HFFc6 (cell line): Measurements from ENCODE around the gene PFKFB3. TPM values are rescaled to one million over a fixed set of nuclear protein-coding genes. Genes with fewer than 3 reads are reported as not detected.

Source experiments
- DNase-seq: peaks from one replicate; pipeline ENCODE4 v3.0.0-alpha.2; 2018
- H3K27ac Mint-ChIP-seq: 2 replicates; pipeline ENCODE4 v1.8.0; 2020; ENCODE audit warnings: mild to moderate bottlenecking, mixed read lengths
- H3K27me3 Mint-ChIP-seq: 2 replicates; pipeline ENCODE4 v1.8.0; 2021; ENCODE audit warnings: mild to moderate bottlenecking, moderate library complexity, mixed read lengths; ENCODE audit not compliant: insufficient read depth
- H3K36me3 Mint-ChIP-seq: 2 replicates; pipeline ENCODE4 v1.8.0; 2021; ENCODE audit warnings: low read depth, mixed read lengths
- H3K4me1 Mint-ChIP-seq: 2 replicates; pipeline ENCODE4 v1.8.0; 2020; ENCODE audit warnings: low read depth, mixed read lengths
- H3K4me3 Mint-ChIP-seq: 2 replicates; pipeline ENCODE4 v1.8.0; 2020; ENCODE audit warnings: mild to moderate bottlenecking, moderate library complexity, mixed read lengths
- H3K9me3 Mint-ChIP-seq: 2 replicates; pipeline ENCODE4 v1.8.0; 2020; ENCODE audit warnings: mild to moderate bottlenecking, mixed read lengths
- total RNA-seq, 6 experiments: library from RNA; stranded (reverse); fragmentation: NEBNext Ultra II Directional; extraction: Animal tissue kit (Norgen Biotek cat#: 25700); gene quantifications; 2 replicates in 1 of 6; 3 replicates in 5 of 6; pipeline ENCODE4 v1.2.3, GENCODE V29; 2021
- TF ChIP-seq, protein P1 (sequence below): fragments of 200-600 bp; sonication (generic); IDR thresholded peaks from 2 replicates; pipeline ENCODE4 v1.5.0; 2021; ENCODE audit warnings: antibody characterized with exemption, mild to moderate bottlenecking

PFKFB3 gene
- total RNA-seq, 6 experiments from 2014 or later: 25.4 to 34.6 (median 28.7) TPM

DNA sequence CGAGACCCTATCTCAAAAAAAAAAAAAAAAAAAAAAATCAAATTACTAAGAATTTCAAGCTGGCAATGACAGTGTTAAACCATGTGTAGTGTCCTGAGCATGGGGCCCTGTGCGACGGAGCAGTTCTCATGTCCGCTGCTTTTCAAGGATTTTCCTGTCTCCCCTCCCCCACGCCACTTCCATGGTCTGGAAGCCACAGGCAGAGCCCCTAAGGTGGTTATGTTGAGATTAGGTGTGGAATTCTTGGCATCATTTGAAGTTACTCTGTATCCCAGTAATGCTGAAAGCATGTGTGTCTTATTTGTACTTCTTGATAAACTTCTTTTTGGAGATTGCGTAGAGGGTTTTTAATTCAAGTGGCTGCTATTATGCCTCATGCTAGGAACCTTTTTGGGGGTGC lies 65.2 kb downstream of the PFKFB3 start:
- Mint-ChIP-seq H3K4me3 (no peak overlapping the region), H3K27me3 (no peaks in the 10 kb centered on the region), H3K4me1 (no peaks in the 10 kb centered on the region), H3K27ac (no peak overlapping the region), H3K9me3 (no peaks in the 10 kb centered on the region), H3K36me3 (no peaks in the 10 kb centered on the region)
- TF ChIP-seq, protein P1, sequence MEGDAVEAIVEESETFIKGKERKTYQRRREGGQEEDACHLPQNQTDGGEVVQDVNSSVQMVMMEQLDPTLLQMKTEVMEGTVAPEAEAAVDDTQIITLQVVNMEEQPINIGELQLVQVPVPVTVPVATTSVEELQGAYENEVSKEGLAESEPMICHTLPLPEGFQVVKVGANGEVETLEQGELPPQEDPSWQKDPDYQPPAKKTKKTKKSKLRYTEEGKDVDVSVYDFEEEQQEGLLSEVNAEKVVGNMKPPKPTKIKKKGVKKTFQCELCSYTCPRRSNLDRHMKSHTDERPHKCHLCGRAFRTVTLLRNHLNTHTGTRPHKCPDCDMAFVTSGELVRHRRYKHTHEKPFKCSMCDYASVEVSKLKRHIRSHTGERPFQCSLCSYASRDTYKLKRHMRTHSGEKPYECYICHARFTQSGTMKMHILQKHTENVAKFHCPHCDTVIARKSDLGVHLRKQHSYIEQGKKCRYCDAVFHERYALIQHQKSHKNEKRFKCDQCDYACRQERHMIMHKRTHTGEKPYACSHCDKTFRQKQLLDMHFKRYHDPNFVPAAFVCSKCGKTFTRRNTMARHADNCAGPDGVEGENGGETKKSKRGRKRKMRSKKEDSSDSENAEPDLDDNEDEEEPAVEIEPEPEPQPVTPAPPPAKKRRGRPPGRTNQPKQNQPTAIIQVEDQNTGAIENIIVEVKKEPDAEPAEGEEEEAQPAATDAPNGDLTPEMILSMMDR: no peak
- DNase-seq: no peak

DNA sequence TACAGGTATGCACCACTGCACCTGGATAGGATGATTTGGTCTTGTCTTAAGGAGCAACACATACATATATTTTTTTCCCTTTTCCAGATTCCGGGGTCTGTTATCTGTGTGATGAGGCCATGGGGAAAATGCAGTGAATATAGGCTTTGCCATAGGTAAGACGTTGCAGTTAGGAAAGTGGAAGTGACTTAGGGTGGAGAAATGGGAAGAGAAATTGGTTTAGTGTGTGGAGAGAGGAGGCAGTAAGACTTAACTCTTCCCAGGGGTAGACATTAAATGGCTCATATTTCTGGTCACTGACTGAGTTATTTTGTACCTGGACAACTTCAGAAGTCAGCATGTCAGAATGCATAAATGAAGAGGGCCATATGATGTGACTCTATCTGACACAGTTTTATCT lies 66.7 kb downstream of the PFKFB3 start:
- Mint-ChIP-seq H3K4me3 (no peak overlapping the region), H3K27ac (no peak overlapping the region), H3K27me3 (no peaks in the 10 kb centered on the region), H3K9me3 (no peaks in the 10 kb centered on the region), H3K4me1 (no peaks in the 10 kb centered on the region), H3K36me3 (no peaks in the 10 kb centered on the region)
- no peak for DNase-seq
- TF ChIP-seq, protein P1: no peak

GRCh38 chr10:6269953-6270867 lies 67.5 kb downstream of the PFKFB3 start:
- no peak for DNase-seq
- TF ChIP-seq, protein P1: no peak
- H3K4me3 Mint-ChIP-seq: no peak overlapping the region
- no peak overlapping the region; the same call in 1 of the 2 replicates for H3K27ac Mint-ChIP-seq
- no peaks in the 10 kb centered on the region for H3K27me3 Mint-ChIP-seq
- peaks cover 6% of the 10 kb centered on the region for H3K4me1 Mint-ChIP-seq
- H3K9me3 Mint-ChIP-seq: no peaks in the 10 kb centered on the region
- H3K36me3 Mint-ChIP-seq: no peaks in the 10 kb centered on the region

DNA sequence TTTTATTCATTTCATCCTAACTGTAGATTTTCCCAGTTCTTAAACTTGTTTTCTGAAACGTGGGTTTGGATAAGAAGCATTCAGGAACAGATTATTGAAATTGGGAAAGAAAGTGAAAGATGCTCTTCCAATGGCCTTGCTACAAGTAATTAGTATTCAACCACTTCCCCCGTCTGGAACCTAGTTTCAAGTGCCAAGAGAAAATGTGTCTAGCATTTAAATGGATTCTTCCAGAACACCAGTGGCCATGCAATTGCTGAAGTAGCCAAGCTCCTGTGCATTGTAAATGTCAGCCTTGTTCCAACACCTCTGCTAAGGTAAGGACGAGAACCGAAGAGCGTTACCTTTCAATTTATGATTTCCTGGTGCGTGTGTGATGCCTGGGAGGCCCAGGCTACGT lies 68.2 kb downstream of the PFKFB3 start:
- no peak overlapping the region; the same call in 1 of the 2 replicates for H3K27ac Mint-ChIP-seq
- H3K27me3 Mint-ChIP-seq: no peaks in the 10 kb centered on the region
- no peaks in the 10 kb centered on the region for H3K9me3 Mint-ChIP-seq
- H3K4me3 Mint-ChIP-seq: no peak overlapping the region
- DNase-seq: no peak
- peaks cover 13% of the 10 kb centered on the region for H3K4me1 Mint-ChIP-seq
- H3K36me3 Mint-ChIP-seq: no peaks in the 10 kb centered on the region
- TF ChIP-seq, protein P1: no peak

DNA sequence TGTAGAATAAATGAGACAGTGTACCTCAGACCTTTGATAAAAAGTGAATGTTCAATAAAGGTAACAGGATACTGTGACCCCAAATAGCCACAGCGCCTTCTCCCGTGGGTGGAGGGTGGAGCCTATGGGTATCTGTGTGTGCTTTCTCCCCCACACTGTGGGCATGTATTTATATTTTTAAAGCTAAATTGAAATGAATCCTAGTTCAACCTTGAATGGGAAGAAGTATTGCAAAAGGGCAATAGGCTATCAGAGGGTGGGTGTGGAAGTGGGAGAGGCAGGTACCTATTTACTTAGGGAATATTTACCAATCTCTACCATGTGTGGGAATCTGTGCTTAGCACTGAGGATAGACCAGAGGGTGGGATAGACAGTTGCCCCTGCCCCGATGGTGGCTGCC lies 68.9 kb downstream of the PFKFB3 start:
- Mint-ChIP-seq H3K4me1 (peaks cover 17% of the 10 kb centered on the region), H3K4me3 (no peak overlapping the region), H3K9me3 (no peaks in the 10 kb centered on the region), H3K36me3 (no peaks in the 10 kb centered on the region), H3K27ac (no peak overlapping the region), H3K27me3 (no peaks in the 10 kb centered on the region)
- DNase-seq: no peak
- TF ChIP-seq, protein P1: no peak
